ENCODE results near the gene IGSF8. TPM values are rescaled to one million over a fixed set of nuclear protein-coding genes. Genes with fewer than 3 reads are reported as not detected.

The IGSF8 gene
- total and polyA plus RNA-seq, 2 donors (not counting 3 experiments of a cell fraction or from before 2014, with no cell fraction given) = 9.5 to 17.5 TPM

- H3K27me3 ChIP-seq (ENCODE audit: control insufficient read depth in 2 of 2, insufficient read depth in 2 of 2, low read length in 2 of 2) = peaks cover 14 to 24% of the 10 kb centered on the region in 2 experiments
- TF ChIP-seq GATA2 (IDR thresholded peaks at IDR 0.05; ENCODE audit: insufficient read depth, insufficient read length, low read depth, low read length) (no peak), EZH2 (IDR thresholded peaks at IDR 0.05; ENCODE audit: borderline replicate concordance, low read depth, low read length, severe bottlenecking) (no peak), CTCF (IDR thresholded peaks at IDR 0.05; ENCODE audit: extremely low read depth in 1 of 2, insufficient read depth in 1 of 2, low read depth in 1 of 2, low read length in 2 of 2) (no peak), POLR2AphosphoS5 (IDR thresholded peaks at IDR 0.05; ENCODE audit: insufficient read depth, low read depth, low read length) (no peak), MYC (IDR thresholded peaks at IDR 0.05; ENCODE audit: low read depth, low read length) (no peak), POLR2A (IDR thresholded peaks at IDR 0.05; ENCODE audit: low read depth, low read length) (no peak), MAX (IDR thresholded peaks at IDR 0.05; ENCODE audit: insufficient read depth, insufficient read length) (no peak)
- H3K9ac ChIP-seq (replicated peaks; ENCODE audit: extremely low read depth, insufficient read depth, low read length) = no peak overlapping the region
- H2AFZ ChIP-seq (ENCODE audit: low read depth, low read length) = no peak overlapping the region
- no TSS peak for BruUV-seq (replicated peaks)
- H3K4me2 ChIP-seq (ENCODE audit: insufficient read depth, low read length) = no peak overlapping the region
- no peaks in the 10 kb centered on the region for H3K4me1 ChIP-seq (ENCODE audit: control insufficient read depth, extremely low read depth, insufficient read depth, low read length)
- no peaks in the 10 kb centered on the region for H3K9me3 ChIP-seq (replicated peaks; ENCODE audit: control insufficient read depth, insufficient read depth, low read length)
- no peaks in the 10 kb centered on the region for H4K20me1 ChIP-seq (replicated peaks; ENCODE audit: control insufficient read depth, extremely low read depth, insufficient read depth, low read length)
- H3K27ac ChIP-seq (ENCODE audit: insufficient read depth, low read depth, low read length) = no peak overlapping the region
- FAIRE-seq (no peak), DNase-seq (ENCODE audit: low read depth, low spot score) (no peak)
- CTCF ChIA-PET = interaction anchor here (1.1 kb wide), 1 partner anchor 36 kb away, joined by 3 read pairs; no protein-coding TSS in a partner anchor
- no peaks in the 10 kb centered on the region for H3K9me1 ChIP-seq (replicated peaks; ENCODE audit: control insufficient read depth, extremely low read depth, insufficient read depth, low read length)
- no peak overlapping the region for H3K4me3 ChIP-seq (replicated peaks in 1 of 3; ENCODE audit: insufficient read depth in 1 of 3, low read depth in 1 of 3, low read length in 3 of 3)
- intact Hi-C loops (cut with micrococcal nuclease) = no loop called here
- dilution Hi-C loops (cut with MboI; ENCODE audit: extremely low pct_ligation_motif_present, low sequenced_read_pairs) = no loop called here
- no peaks in the 10 kb centered on the region for H3K79me2 ChIP-seq (ENCODE audit: control insufficient read depth, insufficient read depth, low read length)
- POLR2A ChIA-PET = no interaction called here
- no peaks in the 10 kb centered on the region for H3K36me3 ChIP-seq (ENCODE audit: control insufficient read depth in 2 of 2, extremely low read depth in 1 of 2, insufficient read depth in 2 of 2, low read length in 2 of 2)
Measured at GRCh38 chr1:160043543-160043942, 54.9 kb downstream of the IGSF8 start.

Other genes with a start within 250 kb of the IGSF8 start
- 0.18 TPM in 1 of 2 replicates, not detected in the other for gene VSIG8, start 236.0 kb downstream of the IGSF8 start, total RNA-seq
- not detected in 2 replicates for gene VSIG8, start 236.0 kb downstream of the IGSF8 start, polyA plus RNA-seq
- 2.1 and 2.5 TPM in 2 replicates for gene CFAP45, start 198.5 kb downstream of the IGSF8 start, total RNA-seq
- 0.13 and 0.25 TPM in 2 replicates for gene CFAP45, start 198.5 kb downstream of the IGSF8 start, polyA plus RNA-seq
- gene TAGLN2, start 173.1 kb downstream of the IGSF8 start, total RNA-seq = 646 and 750 TPM in 2 replicates
- gene TAGLN2, start 173.1 kb downstream of the IGSF8 start, polyA plus RNA-seq = 1,279 and 1,305 TPM in 2 replicates
- 0.15 and 0.16 TPM in 2 replicates for gene IGSF9, start 153.0 kb downstream of the IGSF8 start, total RNA-seq
- gene IGSF9, start 153.0 kb downstream of the IGSF8 start, polyA plus RNA-seq = 0.10 and 0.15 TPM in 2 replicates
- not detected in 2 replicates for gene SLAMF9, start 144.4 kb downstream of the IGSF8 start, total RNA-seq
- gene SLAMF9, start 144.4 kb downstream of the IGSF8 start, polyA plus RNA-seq = not detected in 2 replicates
- 4.8 and 5.4 TPM in 2 replicates for gene PIGM, start 66.6 kb downstream of the IGSF8 start, total RNA-seq
- 3.1 and 3.4 TPM in 2 replicates for gene PIGM, start 66.6 kb downstream of the IGSF8 start, polyA plus RNA-seq
- gene KCNJ10, start 28.5 kb downstream of the IGSF8 start, total RNA-seq = not detected in 2 replicates
- not detected in 2 replicates for gene KCNJ10, start 28.5 kb downstream of the IGSF8 start, polyA plus RNA-seq
- gene KCNJ9, start 17.1 kb downstream of the IGSF8 start, total RNA-seq = not detected in 2 replicates
- not detected in 2 replicates for gene KCNJ9, start 17.1 kb downstream of the IGSF8 start, polyA plus RNA-seq
- not detected in 2 replicates for gene ATP1A2, start 17.1 kb upstream of the IGSF8 start, total RNA-seq
- gene ATP1A2, start 17.1 kb upstream of the IGSF8 start, polyA plus RNA-seq = not detected in 2 replicates
- not detected in 2 replicates for gene ATP1A4, start 53.0 kb upstream of the IGSF8 start, total RNA-seq
- gene ATP1A4, start 53.0 kb upstream of the IGSF8 start, polyA plus RNA-seq = not detected in 2 replicates
- not detected in 2 replicates for gene CASQ1, start 92.0 kb upstream of the IGSF8 start, total RNA-seq
- gene CASQ1, start 92.0 kb upstream of the IGSF8 start, polyA plus RNA-seq = not detected in 2 replicates
- gene PEA15, start 106.8 kb upstream of the IGSF8 start, total RNA-seq = 250 and 270 TPM in 2 replicates
- gene PEA15, start 106.8 kb upstream of the IGSF8 start, polyA plus RNA-seq = 304 and 336 TPM in 2 replicates
- gene DCAF8, start 163.9 kb upstream of the IGSF8 start, total RNA-seq = 99.9 and 106 TPM in 2 replicates
- gene DCAF8, start 163.9 kb upstream of the IGSF8 start, polyA plus RNA-seq = 85.5 and 87.9 TPM in 2 replicates
- 31.5 and 38.4 TPM in 2 replicates for gene PEX19, start 186.5 kb upstream of the IGSF8 start, total RNA-seq
- gene PEX19, start 186.5 kb upstream of the IGSF8 start, polyA plus RNA-seq = 22.8 and 24.4 TPM in 2 replicates
- 167 and 185 TPM in 2 replicates for gene COPA, start 244.6 kb upstream of the IGSF8 start, total RNA-seq
- 122 and 127 TPM in 2 replicates for gene COPA, start 244.6 kb upstream of the IGSF8 start, polyA plus RNA-seq
- 92.5 and 95.4 TPM in 2 replicates for gene NCSTN, start 244.8 kb upstream of the IGSF8 start, total RNA-seq
- 199 and 254 TPM in 2 replicates for gene NCSTN, start 244.8 kb upstream of the IGSF8 start, polyA plus RNA-seq